HFFc6 (cell line): ENCODE results near the gene PRND. TPM values are rescaled to one million over a fixed set of nuclear protein-coding genes. Genes with fewer than 3 reads are reported as not detected.
"Not testable (repeated sequence)": the region's sequence is repeated elsewhere in the genome, so short reads cannot be mapped to it uniquely, and the experiment has no call there.

Source experiments
- DNase-seq: peaks from one replicate; pipeline ENCODE4 v3.0.0-alpha.2; 2018
- H3K27ac Mint-ChIP-seq: 2 replicates; pipeline ENCODE4 v1.8.0; 2020; ENCODE audit warnings: mild to moderate bottlenecking, mixed read lengths
- H3K27me3 Mint-ChIP-seq: 2 replicates; pipeline ENCODE4 v1.8.0; 2021; ENCODE audit warnings: mild to moderate bottlenecking, moderate library complexity, mixed read lengths; ENCODE audit not compliant: insufficient read depth
- H3K36me3 Mint-ChIP-seq: 2 replicates; pipeline ENCODE4 v1.8.0; 2021; ENCODE audit warnings: low read depth, mixed read lengths
- H3K4me1 Mint-ChIP-seq: 2 replicates; pipeline ENCODE4 v1.8.0; 2020; ENCODE audit warnings: low read depth, mixed read lengths
- H3K4me3 Mint-ChIP-seq: 2 replicates; pipeline ENCODE4 v1.8.0; 2020; ENCODE audit warnings: mild to moderate bottlenecking, moderate library complexity, mixed read lengths
- H3K9me3 Mint-ChIP-seq: 2 replicates; pipeline ENCODE4 v1.8.0; 2020; ENCODE audit warnings: mild to moderate bottlenecking, mixed read lengths
- CTCF ChIP-seq: fragments of 200-600 bp; sonication (generic); IDR thresholded peaks from 2 replicates; pipeline ENCODE4 v1.5.0; 2021; ENCODE audit warnings: antibody characterized with exemption, mild to moderate bottlenecking
- total RNA-seq, 6 experiments: library from RNA; stranded (reverse); fragmentation: NEBNext Ultra II Directional; extraction: Animal tissue kit (Norgen Biotek cat#: 25700); gene quantifications; 2 replicates in 1 of 6; 3 replicates in 5 of 6; pipeline ENCODE4 v1.2.3, GENCODE V29; 2021

PRND gene
- total RNA-seq, 6 experiments from 2014 or later, result 0.31 to 0.62 (median 0.49) TPM

GRCh38 chr20:4759100-4759884 lies 37.6 kb downstream of the PRND start:
- H3K9me3 Mint-ChIP-seq, H3K36me3 Mint-ChIP-seq, DNase-seq, H3K27ac Mint-ChIP-seq, H3K27me3 Mint-ChIP-seq, H3K4me3 Mint-ChIP-seq: not testable (repeated sequence)
- TF ChIP-seq CTCF, result peak; percentile 40; the same call in 1 of the 2 replicates
- peaks cover 16% of the 10 kb centered on the region for H3K4me1 Mint-ChIP-seq

- H3K27ac Mint-ChIP-seq, result no peak overlapping the region
- no peak for TF ChIP-seq CTCF
- no peak for DNase-seq
- H3K4me1 Mint-ChIP-seq, result peaks cover 16% of the 10 kb centered on the region
- H3K36me3 Mint-ChIP-seq, result no peaks in the 10 kb centered on the region
- H3K4me3 Mint-ChIP-seq, result no peak overlapping the region
- H3K27me3 Mint-ChIP-seq, result peaks cover 3% of the 10 kb centered on the region; the same call in 1 of the 2 replicates
- no peaks in the 10 kb centered on the region for H3K9me3 Mint-ChIP-seq
These were observed 41.6 kb downstream of the PRND start for GRCh38 chr20:4763261-4763660.

GRCh38 chr20:4763723-4764510 lies 42.2 kb downstream of the PRND start:
- Mint-ChIP-seq H3K27me3 (peaks cover 3% of the 10 kb centered on the region; the same call in 1 of the 2 replicates), H3K9me3 (no peaks in the 10 kb centered on the region), H3K4me1 (peaks cover 16% of the 10 kb centered on the region), H3K4me3 (no peak overlapping the region), H3K27ac (no peak overlapping the region), H3K36me3 (no peaks in the 10 kb centered on the region)
- DNase-seq, result no peak
- no peak for TF ChIP-seq CTCF

- Mint-ChIP-seq H3K4me3 (no peak overlapping the region), H3K27ac (no peak overlapping the region), H3K4me1 (peaks cover 16% of the 10 kb centered on the region), H3K9me3 (no peaks in the 10 kb centered on the region), H3K36me3 (no peaks in the 10 kb centered on the region), H3K27me3 (peaks cover 3% of the 10 kb centered on the region)
- TF ChIP-seq CTCF, result no peak
- no peak for DNase-seq
These were observed 43.1 kb downstream of the PRND start for GRCh38 chr20:4764805-4765204.

- peaks cover 2% of the 10 kb centered on the region; the same call in 1 of the 2 replicates for H3K36me3 Mint-ChIP-seq
- no peak for TF ChIP-seq CTCF
- peaks cover 16% of the 10 kb centered on the region for H3K4me1 Mint-ChIP-seq
- 0 out of 2 replicates have a peak, but pooled peaks cover 1% of the 10 kb centered on the region for H3K9me3 Mint-ChIP-seq
- no peak overlapping the region for H3K27ac Mint-ChIP-seq
- H3K27me3 Mint-ChIP-seq, result peaks cover 3% of the 10 kb centered on the region
- no peak for DNase-seq
- no peak overlapping the region for H3K4me3 Mint-ChIP-seq
These were observed 44.0 kb downstream of the PRND start for GRCh38 chr20:4765681-4766080.
